ENCODE data around the gene IPMK.

IPMK gene

DNA sequence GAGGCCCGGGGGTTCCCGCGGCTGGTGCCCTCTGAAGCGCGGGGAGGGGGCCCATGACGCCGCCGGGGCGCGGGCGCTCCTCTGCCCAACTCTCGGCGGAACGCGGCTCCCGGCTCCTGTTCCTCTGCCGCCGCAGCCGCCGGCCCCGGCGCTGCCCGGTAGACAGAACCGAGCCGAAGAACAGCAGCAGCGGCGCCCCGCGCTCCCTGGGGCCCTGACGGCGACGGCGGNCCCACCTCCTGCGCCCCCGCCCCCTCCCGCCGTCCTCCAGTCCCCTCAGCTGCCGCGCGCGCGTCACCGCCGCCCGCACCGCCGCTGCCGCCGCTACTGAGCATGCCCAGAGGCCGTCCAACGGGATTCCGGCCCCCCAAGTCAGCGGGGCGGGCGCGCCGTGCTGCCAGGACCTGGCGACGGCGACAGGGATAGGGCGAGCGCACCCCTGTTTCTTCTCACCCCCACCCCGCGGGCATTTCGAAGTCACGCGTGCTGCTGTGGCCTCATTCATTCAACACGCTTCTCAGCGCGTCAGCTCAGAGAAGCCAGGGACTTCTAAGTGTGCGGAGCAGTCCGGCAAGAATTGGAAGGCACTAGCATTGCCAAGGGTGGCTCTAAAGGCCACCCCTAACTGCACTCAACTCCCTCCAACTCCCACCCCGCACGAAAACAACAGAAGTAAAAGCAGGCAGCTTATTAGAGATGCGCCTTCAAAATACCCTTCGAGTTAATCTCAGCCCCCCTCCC is at the start of gene IPMK:
Gene IPMK (minus strand): TSS at position 182 of the 741 bp plus-strand sequence. CDS start 283 bp downstream, outside the sequence.
- DNase-seq (ENCODE audit: low read depth, low spot score), result peak; percentile 91

DNA sequence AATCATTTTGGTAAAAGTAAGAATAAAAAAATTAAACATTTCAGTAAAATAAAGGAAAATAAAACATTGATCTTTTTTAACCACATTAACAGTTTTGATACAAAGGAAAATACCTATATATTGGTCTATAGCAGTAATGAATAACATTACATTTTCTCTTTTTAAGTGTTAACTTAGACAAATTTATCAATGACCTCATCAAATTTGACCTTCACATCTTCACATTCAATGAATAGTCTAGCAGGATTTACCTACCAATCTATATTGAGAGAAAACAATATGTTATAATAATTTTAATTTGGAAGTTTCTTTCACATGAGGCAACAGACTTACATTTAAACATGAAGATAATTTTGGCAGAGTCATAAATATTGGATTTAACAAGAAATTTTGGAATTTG is 49.2 kb upstream of the IPMK start:
- DNase-seq (ENCODE audit: low read depth, low spot score), result no peak

GRCh38 chr10:58311026-58311425 is 43.3 kb upstream of the IPMK start:
- DNase-seq (ENCODE audit: low read depth, low spot score), result no peak

GRCh38 chr10:58307676-58308075 is 40.0 kb upstream of the IPMK start:
- DNase-seq (ENCODE audit: low read depth, low spot score), result no peak

DNA sequence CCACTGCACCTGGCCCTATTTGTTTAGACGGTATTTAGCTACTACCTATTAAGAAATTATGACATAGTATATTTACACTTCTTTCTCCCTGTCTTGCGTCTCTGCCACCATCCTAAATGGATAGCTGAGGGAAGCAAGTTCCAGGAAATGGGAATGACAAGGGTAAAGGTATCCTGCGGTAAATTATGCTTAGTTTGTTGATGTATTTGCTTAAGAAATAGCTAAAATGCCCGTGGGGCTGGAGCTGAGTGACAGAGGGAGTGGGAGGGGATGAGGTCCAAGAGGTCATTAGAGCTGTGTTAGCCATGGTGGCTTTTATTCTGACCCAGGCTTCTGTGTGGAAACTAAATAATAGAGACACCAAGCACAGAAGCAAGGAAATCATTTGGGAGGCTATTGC is 38.1 kb upstream of the IPMK start:
- no peak for DNase-seq (ENCODE audit: low read depth, low spot score)

- no peak for DNase-seq (ENCODE audit: low read depth, low spot score)
Observed at GRCh38 chr10:58304099-58304633, 36.5 kb upstream of the IPMK start.

DNA sequence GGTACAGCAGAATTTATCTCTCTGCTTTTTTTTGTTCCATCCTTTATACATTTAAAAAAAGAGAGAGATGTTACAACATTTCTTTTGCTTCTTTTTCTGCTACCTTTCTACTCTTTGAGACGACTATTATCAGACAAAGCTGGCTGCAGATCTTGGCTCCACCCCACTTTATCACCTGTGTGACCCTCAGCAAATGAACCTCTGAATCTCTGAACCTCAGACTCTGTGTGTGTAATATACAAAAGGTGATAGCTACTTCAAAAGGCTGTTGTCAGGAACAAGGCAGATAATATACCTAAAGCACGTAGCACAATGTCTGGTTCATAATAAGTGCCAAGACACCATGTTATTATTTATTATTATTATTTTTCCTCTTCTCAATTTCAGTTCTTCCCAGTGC is 34.6 kb upstream of the IPMK start:
- DNase-seq (ENCODE audit: low read depth, low spot score), result no peak

- no peak for DNase-seq (ENCODE audit: low read depth, low spot score)
Observed at GRCh38 chr10:58300676-58301075, 33.0 kb upstream of the IPMK start.

GRCh38 chr10:58299580-58299979 is 31.9 kb upstream of the IPMK start:
- DNase-seq (ENCODE audit: low read depth, low spot score), result peak; percentile 14

DNA sequence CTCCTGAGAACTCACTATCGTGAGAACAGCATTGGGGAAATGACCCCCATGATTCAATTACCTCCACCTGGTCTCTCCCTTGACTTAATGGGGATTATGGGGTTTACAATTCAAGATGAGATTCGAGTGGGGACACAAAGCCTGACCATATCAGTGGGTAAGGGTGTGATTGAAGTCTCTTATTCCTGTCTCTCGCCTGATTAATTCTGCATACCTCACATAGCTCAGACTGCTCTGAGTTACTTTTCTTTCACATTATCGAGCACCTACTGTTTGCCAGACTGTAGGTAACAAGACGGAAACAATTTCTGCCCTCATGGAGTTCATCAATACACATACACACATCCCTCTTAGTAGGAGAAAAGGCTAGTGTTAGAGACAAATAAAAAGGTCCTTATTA is 26.3 kb upstream of the IPMK start:
- DNase-seq (ENCODE audit: low read depth, low spot score), result no peak

DNA sequence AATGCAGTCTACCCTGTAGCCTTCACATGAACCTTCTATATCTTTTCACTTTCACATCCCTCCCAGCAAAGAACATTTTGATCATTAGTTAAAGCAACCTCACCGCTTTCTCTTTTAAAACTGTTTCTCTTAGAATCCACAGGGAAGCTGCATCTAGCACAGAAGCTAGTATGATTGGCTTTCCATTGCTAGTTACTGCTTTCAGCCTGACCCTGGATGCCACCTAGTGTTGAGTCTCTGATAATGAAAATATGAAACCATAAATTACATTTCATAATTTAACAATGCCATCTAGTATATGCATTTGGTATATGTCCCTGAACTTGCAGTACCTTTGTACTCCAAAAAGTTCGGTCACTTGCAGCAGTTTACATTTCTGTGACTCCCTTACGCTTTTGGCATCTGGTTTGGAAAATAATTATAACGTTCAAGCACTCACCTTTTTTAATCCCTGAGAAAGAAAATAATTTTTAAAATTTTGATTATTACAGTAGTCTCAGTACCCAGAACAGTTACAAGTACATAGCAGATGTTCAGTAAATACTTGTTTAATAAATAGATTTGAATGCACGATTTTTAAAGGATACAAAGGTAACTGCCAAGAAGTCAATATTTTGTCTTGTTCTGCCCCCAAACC is 24.0 kb upstream of the IPMK start:
- DNase-seq (ENCODE audit: low read depth, low spot score), result no peak

- DNase-seq (ENCODE audit: low read depth, low spot score), result no peak
Observed at GRCh38 chr10:58282615-58283014, 14.9 kb upstream of the IPMK start.

GRCh38 chr10:58281092-58281752 is 13.5 kb upstream of the IPMK start:
- no peak for DNase-seq (ENCODE audit: low read depth, low spot score)

DNA sequence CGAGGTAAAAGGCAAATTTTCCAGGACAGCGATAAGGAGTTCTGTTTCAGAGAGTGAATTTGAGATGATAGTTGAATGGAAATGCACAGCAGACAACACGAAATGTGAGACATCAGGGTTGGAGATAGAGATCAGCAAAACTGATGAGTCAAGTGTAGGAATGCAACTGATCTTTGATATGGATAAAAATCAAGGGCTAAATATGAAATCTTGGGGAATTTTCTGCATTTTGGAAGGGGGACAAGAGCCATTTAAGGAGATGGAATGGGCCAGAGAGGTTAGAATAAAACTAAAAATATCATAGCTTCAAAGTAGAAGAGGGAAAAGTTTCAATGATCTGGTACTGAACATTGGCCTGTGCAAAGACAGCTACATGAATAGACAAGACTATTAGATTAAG is 12.8 kb upstream of the IPMK start:
- DNase-seq (ENCODE audit: low read depth, low spot score), result no peak

GRCh38 chr10:58278962-58279307 is 11.2 kb upstream of the IPMK start:
- DNase-seq (ENCODE audit: low read depth, low spot score), result no peak

- DNase-seq (ENCODE audit: low read depth, low spot score), result no peak
Observed at GRCh38 chr10:58278274-58278961, 10.7 kb upstream of the IPMK start.

DNA sequence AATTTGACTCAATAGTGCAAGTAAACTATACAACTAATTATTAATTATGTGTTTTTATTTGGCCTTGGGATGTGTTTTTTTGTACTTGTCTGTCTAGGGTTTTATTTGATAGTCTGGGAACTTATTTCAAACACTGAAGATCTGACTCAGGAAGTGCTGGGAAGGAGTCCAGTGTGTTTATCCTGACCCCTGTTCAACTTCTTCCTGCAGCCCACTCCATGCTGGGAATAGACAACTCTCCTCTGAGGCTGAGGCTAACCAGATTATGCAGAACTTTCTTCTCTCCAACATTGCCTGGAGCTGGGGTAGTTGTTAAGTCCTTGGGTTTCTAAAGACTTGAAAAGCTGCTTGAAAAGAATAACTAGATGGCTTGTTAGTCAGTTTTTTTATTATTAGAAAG is 8.2 kb upstream of the IPMK start:
- no peak for DNase-seq (ENCODE audit: low read depth, low spot score)

GRCh38 chr10:58275261-58275660 is 7.6 kb upstream of the IPMK start:
- no peak for DNase-seq (ENCODE audit: low read depth, low spot score)

DNA sequence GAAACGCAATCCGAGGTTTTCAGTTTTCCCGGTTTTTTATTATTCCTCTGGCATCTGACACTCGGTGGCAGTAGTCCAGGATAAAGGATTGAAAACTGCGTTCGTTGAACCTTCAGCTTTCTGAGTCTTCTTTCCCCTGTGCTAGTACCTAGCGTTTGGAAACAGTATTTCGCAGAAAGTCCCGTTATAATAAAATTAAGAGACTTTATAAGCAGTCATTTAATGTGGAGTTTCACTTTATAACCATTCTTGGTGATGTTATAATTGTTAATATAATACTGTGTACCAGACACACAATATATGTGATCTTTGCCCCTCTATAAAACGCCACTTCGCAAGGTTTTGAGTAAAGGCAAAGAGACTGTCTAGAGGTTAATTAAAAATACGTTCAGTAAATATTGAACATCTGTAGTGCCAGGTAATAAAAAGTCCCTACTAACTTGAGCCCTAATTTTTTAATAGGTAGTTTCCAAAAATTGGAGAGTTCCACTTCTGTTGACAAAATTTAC is 2.1 kb upstream of the IPMK start:
- no peak for DNase-seq (ENCODE audit: low read depth, low spot score)

GRCh38 chr10:58268946-58269781 is 1.5 kb upstream of the IPMK start, which contains the start of gene CISD1:
CISD1 (plus strand) TSS chr10:58269162; CDS start chr10:58269274, 112 bp downstream.
- DNase-seq (ENCODE audit: low read depth, low spot score), result peak; percentile 89

GRCh38 chr10:58268454-58268945 is 806 bp upstream of the IPMK start:
- DNase-seq (ENCODE audit: low read depth, low spot score), result no peak
